HUES48 (cell line): ENCODE results near the gene CACNA2D4.
A peak's percentile ranks its signal among the peaks of the same experiment; 100 is the strongest.

Experiments used
- H3K27ac ChIP-seq: one replicate; pipeline ENCODE4 v1.7.0; 2013; ENCODE audit warnings: low read depth, low read length, inconsistent platforms
- H3K27me3 ChIP-seq: 2 replicates; pipeline ENCODE4 v1.6.1; 2013; ENCODE audit warnings: mild to moderate bottlenecking, low read length; ENCODE audit not compliant: control insufficient read depth, insufficient read depth
- H3K36me3 ChIP-seq: 2 replicates; pipeline ENCODE4 v1.6.1; 2013; ENCODE audit warnings: low read length; ENCODE audit not compliant: control insufficient read depth, insufficient read depth
- H3K4me1 ChIP-seq: 2 replicates; pipeline ENCODE4 v1.6.1; 2013; ENCODE audit warnings: mild to moderate bottlenecking, low read length; ENCODE audit not compliant: control insufficient read depth, insufficient read depth
- H3K4me3 ChIP-seq: 2 replicates; pipeline ENCODE4 v1.5.1; 2013; ENCODE audit warnings: mild to moderate bottlenecking, low read depth, low read length
- H3K9ac ChIP-seq: 2 replicates; pipeline ENCODE4 v1.6.1; 2013; ENCODE audit warnings: mild to moderate bottlenecking, low read depth, low read length, moderate library complexity
- H3K9me3 ChIP-seq: 2 replicates; pipeline ENCODE4 v1.6.1; 2013; ENCODE audit warnings: low read length; ENCODE audit not compliant: control insufficient read depth, insufficient read depth

CACNA2D4 gene

DNA sequence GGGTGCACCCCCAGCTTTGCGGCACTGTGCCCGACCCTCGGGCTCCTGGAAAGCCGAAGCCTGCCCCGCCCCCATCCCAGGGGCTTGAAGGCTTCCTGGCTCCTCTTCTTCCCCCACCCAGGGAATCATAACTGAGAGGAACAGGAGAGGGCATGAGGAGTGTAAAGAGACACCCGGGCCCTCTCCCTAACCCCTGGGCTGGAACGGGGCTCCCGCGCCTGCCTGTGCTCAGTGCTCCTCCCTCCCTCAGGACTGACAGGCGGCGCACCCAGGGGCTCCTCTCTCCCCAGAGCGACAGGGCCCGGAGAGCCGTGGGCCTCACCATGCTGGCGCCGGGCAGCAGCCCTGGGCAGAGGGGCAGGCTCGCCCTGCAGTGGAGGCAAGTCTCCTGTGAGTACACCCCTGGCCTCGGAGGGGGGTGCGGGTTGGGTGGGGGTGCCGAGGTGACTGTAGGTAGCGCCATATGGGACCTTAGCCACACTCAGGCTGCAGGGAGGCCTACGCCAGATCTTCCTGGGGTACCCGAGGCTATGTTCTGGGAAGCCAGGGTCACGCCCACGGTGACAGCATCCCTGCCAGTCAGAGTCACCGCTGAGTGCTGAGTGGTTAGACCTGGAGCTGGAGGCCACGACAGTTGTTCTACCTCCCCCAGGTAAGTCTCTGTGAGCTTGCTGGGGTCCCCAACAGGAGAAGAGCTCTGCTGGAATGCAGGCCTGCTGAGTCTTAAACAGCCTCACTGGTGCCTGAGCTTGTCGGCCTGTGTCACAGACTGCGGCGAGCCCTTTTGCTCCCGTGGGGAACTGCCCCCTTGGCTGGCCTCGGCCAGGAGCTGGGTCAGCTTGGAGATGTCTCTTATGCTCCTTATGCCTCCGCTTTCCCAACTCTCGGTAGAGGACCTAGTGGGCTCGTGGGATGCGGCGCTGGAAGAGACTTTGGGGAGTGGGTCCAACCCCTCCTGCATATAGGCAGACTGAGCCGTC lies 90.3 kb downstream of the CACNA2D4 start:
- H3K9me3 ChIP-seq: no peaks in the 10 kb centered on the region
- no peaks in the 10 kb centered on the region; the same call in 1 of the 2 replicates for H3K27me3 ChIP-seq
- H3K9ac ChIP-seq: no peak overlapping the region
- no peak overlapping the region for H3K27ac ChIP-seq
- H3K36me3 ChIP-seq: no peaks in the 10 kb centered on the region
- H3K4me1 ChIP-seq: peaks cover 2% of the 10 kb centered on the region; the same call in 1 of the 2 replicates
- no peak overlapping the region for H3K4me3 ChIP-seq

DNA sequence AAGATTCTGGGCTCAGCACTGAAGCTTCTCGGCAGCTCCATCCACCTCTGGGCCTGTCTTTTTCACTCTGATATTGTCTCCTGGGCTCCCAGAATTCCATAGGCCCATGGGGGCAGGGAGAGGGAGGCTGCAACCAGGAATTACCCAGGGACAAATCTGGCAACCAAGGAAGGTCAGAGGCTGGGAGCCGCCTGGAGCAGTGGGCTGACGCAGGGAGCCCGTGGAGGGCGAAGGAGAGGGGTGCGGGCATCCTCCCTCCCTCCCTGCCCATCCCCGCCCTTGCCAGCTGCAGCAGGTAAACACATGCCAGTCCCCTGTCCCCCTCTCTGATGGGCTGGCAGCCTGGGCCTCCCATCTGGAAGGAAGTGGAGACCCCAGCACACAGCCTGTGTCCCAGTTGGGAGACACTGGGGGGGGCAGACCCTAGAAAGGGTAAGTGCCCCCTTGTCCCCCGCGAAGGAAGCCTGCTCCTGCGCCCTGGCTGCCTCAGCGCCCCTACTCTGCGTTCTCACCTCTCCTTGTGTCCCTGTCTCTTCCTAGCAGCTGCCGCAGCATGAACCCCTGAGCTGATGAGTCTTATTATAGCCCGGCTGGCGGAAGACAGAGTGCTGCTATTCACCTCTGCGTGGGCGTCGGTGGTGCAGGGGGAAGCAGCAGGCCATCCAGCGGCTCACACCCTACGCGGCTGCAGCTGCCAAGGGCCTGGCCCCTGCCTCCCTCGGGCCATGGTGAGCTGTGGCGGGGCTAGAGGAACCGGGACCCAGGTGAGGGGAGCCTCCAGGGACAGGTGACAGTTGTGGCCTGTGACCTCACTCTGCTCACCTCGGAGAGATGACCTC lies 91.4 kb downstream of the CACNA2D4 start:
- no peak overlapping the region for H3K27ac ChIP-seq
- H3K4me3 ChIP-seq: no peak overlapping the region
- no peaks in the 10 kb centered on the region for H3K9me3 ChIP-seq
- peaks cover 2% of the 10 kb centered on the region; the same call in 1 of the 2 replicates for H3K4me1 ChIP-seq
- no peaks in the 10 kb centered on the region for H3K36me3 ChIP-seq
- peaks cover 4% of the 10 kb centered on the region for H3K27me3 ChIP-seq
- no peak overlapping the region for H3K9ac ChIP-seq

DNA sequence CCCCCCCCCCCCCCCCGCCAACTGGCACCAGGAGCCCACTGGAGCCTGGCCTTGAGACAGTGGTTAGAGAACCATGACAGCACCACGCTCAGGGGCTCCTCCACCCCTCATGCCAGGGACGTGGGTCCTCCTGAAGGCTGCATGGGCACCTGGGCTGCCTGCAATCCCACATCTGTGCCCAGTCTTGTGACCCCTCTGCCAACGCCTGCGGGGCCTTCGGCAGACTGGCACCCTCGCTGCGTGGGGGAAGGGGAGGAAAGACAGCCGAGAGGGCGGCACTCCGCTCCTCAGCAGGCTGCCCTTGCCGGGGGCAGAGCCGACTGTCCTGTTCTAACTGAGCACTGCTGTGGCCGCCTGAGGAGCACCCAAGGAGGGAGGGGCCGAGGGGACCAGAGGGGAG lies 92.1 kb downstream of the CACNA2D4 start:
- H3K9me3 ChIP-seq: no peaks in the 10 kb centered on the region
- no peaks in the 10 kb centered on the region; the same call in 1 of the 2 replicates for H3K4me1 ChIP-seq

DNA sequence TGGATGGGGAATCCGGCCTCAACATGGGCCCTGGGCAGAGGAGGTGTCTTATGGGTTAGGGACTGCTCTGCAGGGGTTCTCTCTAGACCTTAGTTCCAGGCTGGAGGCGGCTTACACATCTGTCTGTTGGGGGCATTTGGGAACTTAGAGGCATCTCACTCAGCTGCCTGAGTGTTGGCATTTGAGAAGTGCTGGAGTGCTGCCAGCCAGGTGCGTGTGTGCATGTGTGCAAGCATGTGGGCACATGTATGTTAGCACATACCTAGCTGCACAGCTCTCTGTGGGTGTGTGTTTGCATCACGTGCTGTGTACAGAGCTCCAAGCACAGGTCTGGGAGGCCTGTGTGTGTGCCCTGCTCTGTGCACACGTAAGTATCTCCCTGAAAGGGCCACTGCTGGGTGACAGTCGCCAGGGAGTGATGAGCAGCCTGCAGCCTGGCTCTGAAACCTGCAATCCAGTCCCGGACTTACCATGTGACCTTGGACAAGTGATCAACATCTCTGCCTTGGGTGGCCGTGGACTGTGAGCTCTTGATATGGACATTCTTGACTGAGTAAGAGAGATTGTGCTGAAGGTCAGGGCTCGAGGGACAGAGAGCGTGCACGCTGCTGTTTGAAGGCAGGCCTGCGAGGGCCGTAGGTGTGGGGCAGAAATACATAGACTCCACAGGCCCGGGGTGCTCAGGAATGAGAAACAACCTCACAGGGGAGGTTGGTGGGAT lies 92.9 kb downstream of the CACNA2D4 start:
- no peak overlapping the region for H3K27ac ChIP-seq
- H3K4me1 ChIP-seq: peaks cover 4% of the 10 kb centered on the region; the same call in 1 of the 2 replicates
- no peak overlapping the region for H3K4me3 ChIP-seq
- H3K27me3 ChIP-seq: peaks cover 19% of the 10 kb centered on the region
- H3K36me3 ChIP-seq: no peaks in the 10 kb centered on the region
- no peak overlapping the region for H3K9ac ChIP-seq
- H3K9me3 ChIP-seq: no peaks in the 10 kb centered on the region

More for the DNA sequence above, 92.1 kb downstream of the CACNA2D4 start:
- Histone ChIP-seq H3K9ac (no peak overlapping the region), H3K27me3 (peaks cover 10% of the 10 kb centered on the region), H3K4me3 (no peak overlapping the region), H3K27ac (no peak overlapping the region), H3K36me3 (no peaks in the 10 kb centered on the region)

DNA sequence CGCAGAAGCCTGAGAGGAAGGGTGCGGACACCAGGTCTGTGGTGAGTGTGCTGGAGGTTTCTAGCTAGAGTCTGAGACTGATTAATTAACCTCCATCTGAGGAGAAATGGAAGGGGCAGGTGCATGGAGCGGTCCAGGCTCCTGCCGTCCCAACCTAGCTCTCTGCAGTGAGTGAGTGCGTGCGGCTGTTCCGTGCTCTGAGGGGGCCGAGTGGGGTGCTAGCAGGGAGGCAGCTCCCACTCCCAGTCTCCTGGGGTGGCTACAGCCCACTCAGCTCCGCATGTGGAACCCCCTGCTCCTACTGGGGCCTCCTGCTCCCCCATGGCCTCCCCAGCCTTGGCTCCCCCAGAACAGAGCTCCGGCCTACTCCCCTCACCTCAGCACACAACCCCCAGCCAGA lies 95.2 kb downstream of the CACNA2D4 start:
- H3K4me1 ChIP-seq: peaks cover 8% of the 10 kb centered on the region; the same call in 1 of the 2 replicates
- H3K36me3 ChIP-seq: no peaks in the 10 kb centered on the region
- H3K9ac ChIP-seq: no peak overlapping the region
- H3K27me3 ChIP-seq: peaks cover 32% of the 10 kb centered on the region
- H3K4me3 ChIP-seq: no peak overlapping the region
- H3K27ac ChIP-seq: no peak overlapping the region
- no peaks in the 10 kb centered on the region for H3K9me3 ChIP-seq

DNA sequence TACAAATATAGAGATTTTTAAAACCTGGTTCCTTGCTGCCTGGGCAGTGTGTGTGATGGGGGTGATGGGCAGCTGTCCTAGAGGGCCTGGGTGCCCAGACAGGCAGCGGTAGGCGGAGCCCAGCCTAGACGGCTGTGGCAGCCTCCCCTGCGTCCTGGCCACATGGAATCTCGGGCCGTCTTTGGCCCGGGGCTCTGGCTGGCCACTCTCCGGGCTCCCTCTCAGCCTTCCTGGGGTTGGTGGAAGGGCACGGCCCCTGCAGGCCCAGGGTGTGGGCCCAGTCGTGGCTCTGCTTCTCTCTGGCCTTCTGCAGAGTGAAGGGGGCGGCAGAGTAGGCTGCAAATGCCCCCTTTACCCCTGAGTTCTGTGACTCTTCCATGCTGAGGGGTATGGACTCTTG lies 95.8 kb downstream of the CACNA2D4 start:
- H3K4me3 ChIP-seq: no peak overlapping the region
- H3K9me3 ChIP-seq: no peaks in the 10 kb centered on the region
- H3K4me1 ChIP-seq: peaks cover 8% of the 10 kb centered on the region; the same call in 1 of the 2 replicates
- no peaks in the 10 kb centered on the region for H3K36me3 ChIP-seq
- no peak overlapping the region for H3K9ac ChIP-seq
- no peak overlapping the region for H3K27ac ChIP-seq
- H3K27me3 ChIP-seq: peaks cover 32% of the 10 kb centered on the region

DNA sequence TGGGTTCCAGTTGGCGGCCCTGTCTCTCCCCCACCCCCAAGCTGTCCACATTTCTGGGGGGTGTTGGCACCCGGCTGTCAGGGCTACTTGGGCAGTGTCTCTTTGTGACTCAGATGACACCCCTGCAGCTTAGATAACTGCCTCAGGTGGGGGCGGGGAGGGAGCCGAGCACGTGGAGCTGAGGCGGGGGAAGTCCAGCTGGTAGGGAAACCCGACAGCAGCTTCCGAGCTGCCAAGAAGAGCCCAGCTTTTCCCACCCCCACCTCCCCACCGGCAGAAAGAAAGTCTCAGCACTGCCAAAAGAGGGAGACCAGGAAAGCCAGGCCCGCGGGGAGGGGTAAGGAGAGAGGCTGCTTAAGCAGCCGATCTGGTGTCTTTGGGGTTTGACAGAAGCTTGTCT lies 96.6 kb downstream of the CACNA2D4 start:
- peaks cover 32% of the 10 kb centered on the region for H3K27me3 ChIP-seq
- peaks cover 8% of the 10 kb centered on the region; the same call in 1 of the 2 replicates for H3K4me1 ChIP-seq
- H3K27ac ChIP-seq: no peak overlapping the region
- no peak overlapping the region for H3K9ac ChIP-seq
- no peaks in the 10 kb centered on the region for H3K9me3 ChIP-seq
- H3K4me3 ChIP-seq: no peak overlapping the region
- no peaks in the 10 kb centered on the region for H3K36me3 ChIP-seq

DNA sequence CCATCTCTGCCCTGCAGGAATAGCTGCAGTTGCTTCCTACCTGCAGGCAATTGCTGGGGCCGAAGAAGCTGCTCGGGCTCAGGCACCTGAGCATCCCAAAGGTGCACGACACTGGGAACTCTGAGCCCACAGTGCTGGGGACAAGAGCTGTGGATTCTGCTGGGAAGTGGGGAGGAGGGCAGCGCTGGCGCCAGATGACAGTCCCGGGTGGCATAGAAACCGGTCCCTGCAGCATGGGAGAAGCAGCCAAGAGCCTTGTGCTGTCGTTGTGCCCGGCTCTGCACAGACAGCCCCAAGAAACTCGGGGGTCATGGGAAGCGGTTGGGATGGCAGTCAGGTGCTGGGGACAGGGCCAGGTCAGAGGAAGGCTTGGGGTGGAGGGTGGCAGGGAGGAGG lies 97.6 kb downstream of the CACNA2D4 start:
- H3K4me1 ChIP-seq: peaks cover 8% of the 10 kb centered on the region; the same call in 1 of the 2 replicates
- no peak overlapping the region for H3K4me3 ChIP-seq
- H3K9ac ChIP-seq: no peak overlapping the region
- peaks cover 32% of the 10 kb centered on the region for H3K27me3 ChIP-seq
- H3K27ac ChIP-seq: no peak overlapping the region
- no peaks in the 10 kb centered on the region for H3K36me3 ChIP-seq
- H3K9me3 ChIP-seq: no peaks in the 10 kb centered on the region

DNA sequence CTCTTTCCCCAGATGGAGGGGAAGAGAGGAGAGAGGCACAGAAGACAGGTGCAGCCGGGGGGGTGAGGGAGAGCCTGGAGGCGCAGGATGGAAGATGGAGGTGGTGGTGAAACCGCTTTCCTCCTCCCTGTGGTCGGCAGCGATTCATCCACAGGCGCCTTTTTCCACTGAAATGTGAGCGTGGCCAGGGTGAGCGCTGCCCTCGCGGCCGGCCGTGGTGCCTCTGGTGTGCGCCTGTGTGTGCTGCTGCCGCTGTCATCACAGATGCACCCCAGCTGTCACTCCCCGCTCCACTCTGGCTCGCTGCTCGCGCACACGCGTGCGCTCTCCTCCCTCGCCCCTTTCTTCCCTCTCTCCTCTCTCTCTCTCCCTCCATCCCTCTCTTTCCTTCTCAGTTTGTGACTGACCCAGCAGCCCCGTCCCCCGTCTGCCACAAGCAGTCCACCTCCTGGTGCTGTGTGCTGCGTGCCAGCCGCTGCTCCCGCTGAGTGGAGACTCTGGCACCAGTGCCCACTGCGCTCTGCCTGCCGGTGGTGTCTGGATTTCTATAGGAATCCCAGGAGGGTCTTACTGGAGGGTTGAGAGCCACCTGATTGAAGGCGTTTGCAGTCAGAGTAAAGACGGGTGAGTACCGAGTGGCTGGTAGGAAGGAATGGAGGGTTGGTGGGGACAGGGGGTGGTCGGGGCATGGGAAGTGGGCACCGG lies 98.1 kb downstream of the CACNA2D4 start, which contains the start of gene LRTM2:
LRTM2 (plus strand) TSS at position 375 of the 705 bp plus-strand sequence. CDS start 7,584 bp downstream, outside the sequence.
- Histone ChIP-seq H3K36me3 (no peaks in the 10 kb centered on the region), H3K27me3 (peaks cover 32% of the 10 kb centered on the region), H3K27ac (no peak within 1 kb of the TSS), H3K4me3 (peak within 1 kb of the TSS; percentile 53), H3K9ac (no peak within 1 kb of the TSS), H3K9me3 (no peaks in the 10 kb centered on the region), H3K4me1 (peaks cover 8% of the 10 kb centered on the region; the same call in 1 of the 2 replicates)

DNA sequence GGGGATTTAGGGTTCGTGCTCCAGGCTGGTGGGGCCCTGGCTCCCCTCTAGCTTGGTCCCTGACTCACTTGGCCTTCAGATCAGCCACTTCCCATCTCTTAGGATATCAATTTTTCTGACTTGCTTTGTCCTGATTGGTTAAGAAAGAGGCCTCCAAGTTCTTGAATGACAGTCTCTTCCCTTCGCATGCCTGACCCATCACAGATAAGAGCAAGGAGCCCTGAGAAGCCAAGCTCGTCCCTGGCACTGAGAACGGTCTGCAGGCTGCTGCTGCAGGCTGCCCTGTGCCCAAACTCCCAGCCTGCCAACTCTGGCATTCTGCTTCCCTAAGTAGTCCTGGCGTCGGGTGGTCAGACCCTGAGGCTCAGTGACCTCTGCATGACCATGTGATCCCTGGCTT lies 98.9 kb downstream of the CACNA2D4 start:
- H3K4me1 ChIP-seq: peaks cover 8% of the 10 kb centered on the region; the same call in 1 of the 2 replicates

More for the DNA sequence above, 98.9 kb downstream of the CACNA2D4 start:
- H3K27ac ChIP-seq: no peak overlapping the region
- no peaks in the 10 kb centered on the region for H3K9me3 ChIP-seq
- H3K9ac ChIP-seq: no peak overlapping the region
- peaks cover 32% of the 10 kb centered on the region for H3K27me3 ChIP-seq
- no peaks in the 10 kb centered on the region for H3K36me3 ChIP-seq
- H3K4me3 ChIP-seq: no peak overlapping the region
